H1 (cell line): Measurements from ENCODE around the gene SMYD1. TPM values are rescaled to one million over a fixed set of nuclear protein-coding genes. Genes with fewer than 3 reads are reported as not detected.
A peak's percentile ranks its signal among the peaks of the same experiment; 100 is the strongest.

Experiments used
- CTCF ChIA-PET: fragments of 300-600 bp; sonication (Branson Sonifier 250); formaldehyde crosslinking; loops from one replicate; lab custom pipeline; 2021; ENCODE audit not compliant: partially characterized antibody; lab: Charles Lee
- POLR2A ChIA-PET: fragments of 300-600 bp; sonication (Branson Sonifier 250); formaldehyde crosslinking; loops from one replicate; lab custom pipeline; 2021; ENCODE audit warnings: inconsistent platforms; ENCODE audit not compliant: partially characterized antibody; lab: Charles Lee
- DNase-seq, 2 experiments: peaks; one replicate each; pipeline versions ENCODE4 v3.0.0 to v3.0.0-alpha.2; 2010 to 2022; ENCODE audit warnings: low spot score in 2 of 2, low read depth in 1 of 2, mixed read lengths in 1 of 2
- FAIRE-seq: peaks from 2 replicates; lab custom pipeline; 2011; peaks lifted over from hg19 to GRCh38; lab: Jason Lieb, UNC
- H2AFZ ChIP-seq: 2 replicates; pipeline ENCODE4 v1.8.1; 2012; ENCODE audit warnings: low read length, inconsistent platforms
- H2AK5ac ChIP-seq: 2 replicates; pipeline ENCODE4 v1.6.1; 2013; ENCODE audit warnings: low read depth, low read length
- H2BK120ac ChIP-seq: replicated peaks from 2 replicates; pipeline ENCODE3; 2013; ENCODE audit warnings: low read depth, low read length, inconsistent platforms
- H2BK12ac ChIP-seq: 2 replicates; pipeline ENCODE4 v1.6.1; 2013; ENCODE audit warnings: low read depth, low read length
- H2BK15ac ChIP-seq: 2 replicates; pipeline ENCODE4 v1.6.1; 2013; ENCODE audit warnings: low read length
- H2BK20ac ChIP-seq: 2 replicates; pipeline ENCODE4 v1.6.1; 2013; ENCODE audit warnings: low read length
- H2BK5ac ChIP-seq: 2 replicates; pipeline ENCODE4 v1.6.1; 2013; ENCODE audit warnings: low read depth, low read length
- H3K14ac ChIP-seq: 2 replicates; pipeline ENCODE4 v1.6.1; 2013; ENCODE audit warnings: inconsistent platforms; ENCODE audit not compliant: insufficient read length
- H3K18ac ChIP-seq: 2 replicates; pipeline ENCODE4 v1.6.1; 2013; ENCODE audit warnings: low read length; ENCODE audit errors: extremely low read depth
- H3K23ac ChIP-seq: 2 replicates; pipeline ENCODE4 v1.6.1; 2013; ENCODE audit warnings: inconsistent platforms; ENCODE audit not compliant: insufficient read length
- H3K23me2 ChIP-seq: 2 replicates; pipeline ENCODE4 v1.6.1; 2013; ENCODE audit warnings: low read depth, low read length
- H3K27ac ChIP-seq: 2 replicates; pipeline ENCODE4 v1.6.1; 2011; ENCODE audit warnings: low read depth, low read length, inconsistent platforms
- H3K27me3 ChIP-seq, 4 experiments: replicated peaks in 1 of 4; 1 replicate in 1 of 4; 2 replicates in 3 of 4; pipeline versions ENCODE4 v1.6.1 to v1.8.1; 2011 to 2013; ENCODE audit warnings: low read length in 3 of 4, mild to moderate bottlenecking in 3 of 4, inconsistent platforms in 2 of 4, mixed read lengths in 2 of 4, moderate library complexity in 1 of 4; ENCODE audit not compliant: control insufficient read depth in 3 of 4, insufficient read depth in 3 of 4; ENCODE audit errors: extremely low read depth in 1 of 4
- H3K36me3 ChIP-seq, 4 experiments: 2 replicates each; pipeline versions ENCODE4 v1.6.1 to v1.8.1; 2011 to 2013; ENCODE audit warnings: mild to moderate bottlenecking in 4 of 4, low read length in 3 of 4, moderate library complexity in 2 of 4, control low read depth in 1 of 4, inconsistent platforms in 1 of 4; ENCODE audit not compliant: insufficient read depth in 4 of 4, control insufficient read depth in 2 of 4
- H3K4ac ChIP-seq: replicated peaks from 2 replicates; pipeline ENCODE3; 2013; ENCODE audit warnings: low read length, low read depth, mixed read lengths, inconsistent platforms; ENCODE audit not compliant: insufficient read length
- H3K4me1 ChIP-seq, 4 experiments: replicated peaks in 1 of 4; 1 replicate in 1 of 4; 2 replicates in 3 of 4; pipeline versions ENCODE4 v1.6.1 to v1.8.1; 2011 to 2013; ENCODE audit warnings: low read length in 3 of 4, inconsistent platforms in 2 of 4, mixed read lengths in 1 of 4; ENCODE audit not compliant: insufficient read depth in 4 of 4, control insufficient read depth in 3 of 4
- H3K4me2 ChIP-seq, 2 experiments: 2 replicates each; pipeline versions ENCODE4 v1.6.1 to v1.8.1; 2011 to 2013; ENCODE audit warnings: low read depth in 2 of 2, low read length in 2 of 2, control low read depth in 1 of 2, inconsistent platforms in 1 of 2, mild to moderate bottlenecking in 1 of 2; ENCODE audit not compliant: insufficient read depth in 1 of 2
- H3K4me3 ChIP-seq, 4 experiments: fragments of 200-600, 300-600 bp in 1 of 4; sonication (generic), shearing (Covaris generic), sonication (Bioruptor Twin) in 1 of 4; 2 replicates each; pipeline versions ENCODE4 v1.5.1 to v1.8.1; 2011 to 2016; ENCODE audit warnings: low read length in 4 of 4, low read depth in 3 of 4, control low read depth in 2 of 4, inconsistent platforms in 2 of 4, mild to moderate bottlenecking in 2 of 4, mixed read lengths in 1 of 4, moderate library complexity in 1 of 4; ENCODE audit not compliant: insufficient read depth in 2 of 4; ENCODE audit errors: extremely low read depth in 1 of 4
- H3K56ac ChIP-seq: replicated peaks from 2 replicates; pipeline ENCODE3; 2013; ENCODE audit warnings: low read depth, mild to moderate bottlenecking, mixed read lengths, low read length, inconsistent platforms; ENCODE audit not compliant: insufficient read length
- H3K79me1 ChIP-seq: 2 replicates; pipeline ENCODE4 v1.6.1; 2013; ENCODE audit warnings: low read depth, low read length, control low read depth
- H3K79me2 ChIP-seq, 2 experiments: 2 replicates each; pipeline versions ENCODE4 v1.6.1 to v1.8.1; 2012 to 2013; ENCODE audit warnings: low read length in 2 of 2, mild to moderate bottlenecking in 2 of 2, inconsistent platforms in 1 of 2; ENCODE audit not compliant: insufficient read depth in 2 of 2, control insufficient read depth in 1 of 2
- H3K9ac ChIP-seq, 4 experiments: replicated peaks in 1 of 4; 1 replicate in 1 of 4; 2 replicates in 3 of 4; pipeline versions ENCODE4 v1.6.1 to v1.8.1; 2011 to 2013; ENCODE audit warnings: low read depth in 3 of 4, low read length in 3 of 4, control low read depth in 2 of 4, mild to moderate bottlenecking in 2 of 4, moderate library complexity in 2 of 4, inconsistent platforms in 1 of 4; ENCODE audit errors: extremely low read depth in 1 of 4
- H3K9me3 ChIP-seq, 2 experiments: 2 replicates each; pipeline versions ENCODE4 v1.6.1 to v1.8.1; 2012 to 2013; ENCODE audit warnings: mild to moderate bottlenecking in 2 of 2, moderate library complexity in 2 of 2, control low read depth in 1 of 2, inconsistent platforms in 1 of 2, low read depth in 1 of 2, low read length in 1 of 2, mixed read lengths in 1 of 2; ENCODE audit not compliant: insufficient read depth in 2 of 2
- H4K20me1 ChIP-seq, 2 experiments: replicated peaks in 1 of 2; 2 replicates each; pipeline versions ENCODE3 to v1.8.1; 2011 to 2013; ENCODE audit warnings: inconsistent platforms in 2 of 2, low read length in 2 of 2, mild to moderate bottlenecking in 1 of 2; ENCODE audit not compliant: insufficient read depth in 2 of 2, control insufficient read depth in 1 of 2
- H4K5ac ChIP-seq: 2 replicates; pipeline ENCODE4 v1.6.1; 2013; ENCODE audit warnings: low read length, low read depth, mixed read lengths, inconsistent platforms; ENCODE audit not compliant: insufficient read length
- H4K8ac ChIP-seq: 2 replicates; pipeline ENCODE4 v1.8.0; 2013; ENCODE audit warnings: mild to moderate bottlenecking, moderate library complexity, low read length, inconsistent platforms; ENCODE audit not compliant: insufficient read depth; ENCODE audit errors: extremely low read depth
- H4K91ac ChIP-seq: replicated peaks from 2 replicates; pipeline ENCODE3; 2013; ENCODE audit warnings: low read length, mixed read lengths, inconsistent platforms; ENCODE audit not compliant: insufficient read length
- CTBP2 ChIP-seq: IDR thresholded peaks from 2 replicates; pipeline ENCODE4 v1.7.0; 2011; ENCODE audit warnings: borderline replicate concordance, mild to moderate bottlenecking, moderate library complexity, mixed read lengths, low read length; ENCODE audit not compliant: insufficient read depth, insufficient read length
- EGR1 ChIP-seq: IDR thresholded peaks from 2 replicates; pipeline ENCODE4 v1.6.1; 2011; ENCODE audit warnings: low read depth, low read length, borderline replicate concordance
- KDM4A ChIP-seq: IDR thresholded peaks from one replicate; pipeline ENCODE4 v1.7.1; 2012; ENCODE audit warnings: low read depth, mild to moderate bottlenecking, moderate library complexity, low read length, inconsistent platforms; ENCODE audit not compliant: severe bottlenecking
- PHF8 ChIP-seq: fragments of 200-600 bp; sonication (generic); conservative IDR thresholded peaks from 2 replicates; pipeline ENCODE4 v1.7.1; 2012; ENCODE audit warnings: low read depth, mild to moderate bottlenecking, inconsistent platforms, low read length, moderate library complexity
- SAP30 ChIP-seq: fragments of 300-600 bp; sonication (generic); IDR thresholded peaks from 2 replicates; pipeline ENCODE4 v1.7.1; 2012; ENCODE audit warnings: low read length, moderate library complexity, mild to moderate bottlenecking, inconsistent platforms; ENCODE audit not compliant: insufficient read depth, insufficient replicate concordance
- SIN3A ChIP-seq, 2 experiments: IDR thresholded peaks in 1 of 2; conservative IDR thresholded peaks in 1 of 2; 2 replicates each; pipeline ENCODE4 v1.6.1; 2011 to 2012; ENCODE audit warnings: low read length in 2 of 2, improper control_type of control experiment in 1 of 2, low read depth in 1 of 2, mild to moderate bottlenecking in 1 of 2
- WGBS, 2 experiments: shearing (Covaris generic) in 1 of 2; methylation state at CpG; one replicate each; pipeline versions ENCODE4 v1.1.6 to v1.1.7; 2013 to 2015; ENCODE audit warnings: low lambda C conversion rate in 2 of 2, mixed read lengths in 2 of 2, inconsistent platforms in 1 of 2, low coverage in 1 of 2, missing lambda C conversion rate in 1 of 2; ENCODE audit not compliant: insufficient replicate concordance in 2 of 2, insufficient coverage in 1 of 2, insufficient read length in 1 of 2; ENCODE audit errors: extremely low coverage in 1 of 2, missing lambda C conversion rate in 1 of 2; 5-methylcytosine and 5-hydroxymethylcytosine counted together
- polyA plus RNA-seq, 7 experiments: library from polyadenylated mRNA; depleted of rRNA in 3 of 7; stranded (reverse) in 5 of 7; unstranded in 2 of 7; fragments of >200 nt in 5 of 7; fragments of 200-250 nt in 2 of 7; gene quantifications; 1 replicate in 5 of 7; 2 replicates in 1 of 7; 4 replicates in 1 of 7; pipeline versions ENCODE4 v1.2.1 to v1.2.3, GENCODE V29; 2011 to 2013; ENCODE audit warnings: missing spikeins in 2 of 7, mixed read lengths in 2 of 7
- total RNA-seq: library from RNA; stranded (reverse); fragmentation: NEBNext Ultra II Directional; extraction: Animal tissue kit (Norgen Biotek cat#: 25700); gene quantifications from 2 replicates; pipeline ENCODE4 v1.2.1, GENCODE V29; 2021
- TF ChIP-seq, protein P1 (sequence below): IDR thresholded peaks from 2 replicates; pipeline ENCODE4 v1.6.1; 2011; ENCODE audit warnings: low read depth, mild to moderate bottlenecking, low read length; ENCODE audit not compliant: insufficient read depth

SMYD1 gene
- total and polyA plus RNA-seq, 2 of the 8 experiments (the other 6 are each of a cell fraction or from before 2014, with no cell fraction given) = 0.06 TPM; not detected in 1

DNA sequence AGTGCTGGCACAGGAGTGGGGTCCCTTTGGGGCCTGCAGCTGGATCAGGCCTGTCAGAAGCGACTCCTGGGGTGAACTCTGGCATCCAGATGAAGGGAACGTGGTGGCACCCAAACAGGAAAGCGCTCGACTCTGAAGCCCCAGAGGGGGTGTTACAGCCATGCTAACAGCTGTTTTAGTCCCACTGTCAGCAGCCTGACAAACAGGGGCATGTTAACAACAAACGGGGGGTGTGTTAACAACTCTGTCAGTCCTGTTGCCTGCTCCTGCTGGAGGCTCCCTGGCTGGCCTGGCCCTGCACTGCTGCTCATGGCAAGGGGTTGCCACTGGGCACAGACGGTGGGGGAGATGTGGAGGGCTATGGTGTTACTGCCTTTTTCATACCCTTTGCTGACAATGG lies 48.7 kb upstream of the SMYD1 start:
- H2AK5ac ChIP-seq = no peak overlapping the region

More for the DNA sequence above, 48.7 kb upstream of the SMYD1 start:
- Histone ChIP-seq H3K27ac (no peak overlapping the region), H2BK12ac (peak overlapping the region; percentile 46; the same call in 1 of the 2 replicates), H4K20me1 (no peaks in the 10 kb centered on the region), H4K5ac (no peak overlapping the region), H3K9me3 (no peaks in the 10 kb centered on the region), H3K23ac (no peak overlapping the region), H3K56ac (no peak overlapping the region), H3K4me3 (no peak overlapping the region), H3K14ac (no peak overlapping the region), H3K27me3 (no peaks in the 10 kb centered on the region), H2BK5ac (peak overlapping the region; percentile 54; the same call in 1 of the 2 replicates), H4K8ac (peak overlapping the region; percentile 75), H3K4me2 (peak overlapping the region in 1 of 2 experiments; percentile 2; a peak in 1 of 4 replicates), H3K79me2 (no peaks in the 10 kb centered on the region), H3K79me1 (no peaks in the 10 kb centered on the region), H2BK120ac (no peak overlapping the region), H3K18ac (peak overlapping the region; percentile 15; the same call in 1 of the 2 replicates), H3K4me1 (peaks cover 9 to 18% (median 13%) of the 10 kb centered on the region in 4 experiments), H2BK20ac (no peak overlapping the region), H2BK15ac (no peak overlapping the region), H3K23me2 (peaks cover 3% of the 10 kb centered on the region; the same call in 1 of the 2 replicates), H3K36me3 (no peaks in the 10 kb centered on the region), H4K91ac (peak overlapping the region; percentile 73), H3K9ac (no peak overlapping the region; a peak in 1 of 7 replicates), H3K4ac (no peak overlapping the region), H2AFZ (no peak overlapping the region)
- WGBS, 2 experiments = 65% methylated on average over 6 of the region's 6 CpGs; no CpG with 5 or more reads in 1 of the 2 experiments
- POLR2A ChIA-PET = interaction anchor here (2.0 to 5.3 kb wide), 3 partner anchors 9 to 35 kb away, joined by 6 to 60 read pairs (median 26); no protein-coding TSS in a partner anchor
- DNase-seq (no peak), FAIRE-seq (no peak)
- TF ChIP-seq, protein P1, sequence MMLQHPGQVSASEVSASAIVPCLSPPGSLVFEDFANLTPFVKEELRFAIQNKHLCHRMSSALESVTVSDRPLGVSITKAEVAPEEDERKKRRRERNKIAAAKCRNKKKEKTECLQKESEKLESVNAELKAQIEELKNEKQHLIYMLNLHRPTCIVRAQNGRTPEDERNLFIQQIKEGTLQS = no peak
- TF ChIP-seq CTBP2 (no peak), SAP30 (no peak), PHF8 (no peak), EGR1 (no peak), SIN3A (conservative IDR thresholded peaks at IDR 0.05 in 1 of 2, IDR thresholded peaks at IDR 0.05 in 1 of 2; ENCODE audit: low read depth in 1 of 2, low read length in 2 of 2) (0 out of 4 replicates have a peak, but pooled peaks have one; percentile 39 to 40), KDM4A (no peak)
- CTCF ChIA-PET = interaction anchor here (1.2 to 1.6 kb wide), 3 partner anchors 9 to 172 kb away, joined by 3 to 5 read pairs (median 5); no protein-coding TSS in a partner anchor
